Measurements from ENCODE around the gene BTBD16.

BTBD16 gene

GRCh38 chr10:122348512-122348911 is 77.4 kb downstream of the BTBD16 start:
- no peak overlapping the region for H3K4me2 ChIP-seq (ENCODE audit: low read length)
- TF ChIP-seq, protein P1, sequence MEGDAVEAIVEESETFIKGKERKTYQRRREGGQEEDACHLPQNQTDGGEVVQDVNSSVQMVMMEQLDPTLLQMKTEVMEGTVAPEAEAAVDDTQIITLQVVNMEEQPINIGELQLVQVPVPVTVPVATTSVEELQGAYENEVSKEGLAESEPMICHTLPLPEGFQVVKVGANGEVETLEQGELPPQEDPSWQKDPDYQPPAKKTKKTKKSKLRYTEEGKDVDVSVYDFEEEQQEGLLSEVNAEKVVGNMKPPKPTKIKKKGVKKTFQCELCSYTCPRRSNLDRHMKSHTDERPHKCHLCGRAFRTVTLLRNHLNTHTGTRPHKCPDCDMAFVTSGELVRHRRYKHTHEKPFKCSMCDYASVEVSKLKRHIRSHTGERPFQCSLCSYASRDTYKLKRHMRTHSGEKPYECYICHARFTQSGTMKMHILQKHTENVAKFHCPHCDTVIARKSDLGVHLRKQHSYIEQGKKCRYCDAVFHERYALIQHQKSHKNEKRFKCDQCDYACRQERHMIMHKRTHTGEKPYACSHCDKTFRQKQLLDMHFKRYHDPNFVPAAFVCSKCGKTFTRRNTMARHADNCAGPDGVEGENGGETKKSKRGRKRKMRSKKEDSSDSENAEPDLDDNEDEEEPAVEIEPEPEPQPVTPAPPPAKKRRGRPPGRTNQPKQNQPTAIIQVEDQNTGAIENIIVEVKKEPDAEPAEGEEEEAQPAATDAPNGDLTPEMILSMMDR (IDR thresholded peaks at IDR 0.05): no peak
- H3K36me3 ChIP-seq (ENCODE audit: control insufficient read depth, insufficient read depth, low read length): no peaks in the 10 kb centered on the region
- no peak overlapping the region for H3K9ac ChIP-seq
- H2AFZ ChIP-seq: no peak overlapping the region
- no peak overlapping the region for H3K4me3 ChIP-seq (ENCODE audit: low read depth, low read length)
- no peaks in the 10 kb centered on the region for H3K79me2 ChIP-seq
- no peaks in the 10 kb centered on the region for H3K4me1 ChIP-seq
- no peaks in the 10 kb centered on the region for H3K27me3 ChIP-seq (ENCODE audit: control insufficient read depth, insufficient read depth, low read length)
- H3K9me3 ChIP-seq (ENCODE audit: control insufficient read depth, low read length): no peaks in the 10 kb centered on the region
- H3K27ac ChIP-seq: no peak overlapping the region

GRCh38 chr10:122348935-122349361 is 77.9 kb downstream of the BTBD16 start:
- TF ChIP-seq, protein P1 (IDR thresholded peaks at IDR 0.05): no peak
- no peak overlapping the region for H3K4me3 ChIP-seq (ENCODE audit: low read depth, low read length)
- no peaks in the 10 kb centered on the region for H3K4me1 ChIP-seq
- H3K36me3 ChIP-seq (ENCODE audit: control insufficient read depth, insufficient read depth, low read length): no peaks in the 10 kb centered on the region
- H3K79me2 ChIP-seq: no peaks in the 10 kb centered on the region
- no peak overlapping the region for H3K27ac ChIP-seq
- no peaks in the 10 kb centered on the region for H3K9me3 ChIP-seq (ENCODE audit: control insufficient read depth, low read length)
- no peaks in the 10 kb centered on the region for H3K27me3 ChIP-seq (ENCODE audit: control insufficient read depth, insufficient read depth, low read length)
- no peak overlapping the region for H3K9ac ChIP-seq
- no peak overlapping the region for H3K4me2 ChIP-seq (ENCODE audit: low read length)
- H2AFZ ChIP-seq: no peak overlapping the region

DNA sequence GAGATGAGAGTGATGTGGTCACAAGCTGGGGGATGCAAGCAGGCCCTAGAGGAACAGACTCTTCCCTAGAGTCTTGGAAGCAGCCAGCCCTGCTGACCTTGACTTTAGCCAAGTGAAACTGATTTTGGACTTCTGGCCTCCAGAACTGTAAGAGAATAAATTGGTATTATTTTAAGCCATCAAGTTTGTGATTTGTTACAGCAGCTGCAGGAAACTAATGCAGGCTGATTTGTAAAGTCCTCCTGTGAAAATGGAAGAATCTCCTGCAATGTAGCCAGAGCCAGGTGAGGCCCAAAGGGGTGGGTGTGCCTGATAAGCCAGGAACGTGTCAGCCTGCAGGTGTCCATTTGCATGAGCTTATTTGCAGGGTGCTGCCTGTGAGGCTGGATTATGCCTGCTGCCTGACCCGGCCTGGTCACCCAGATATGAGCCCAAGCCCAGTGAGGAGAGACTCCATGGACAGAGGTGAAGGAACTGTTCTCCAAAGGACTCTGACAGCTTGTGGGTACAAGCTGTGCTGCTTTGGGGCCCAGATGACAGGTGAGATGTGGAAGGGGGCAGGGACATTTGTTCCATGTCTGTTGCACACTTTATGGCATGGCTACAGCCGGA is 78.8 kb downstream of the BTBD16 start:
- Histone ChIP-seq H3K36me3 (ENCODE audit: control insufficient read depth, insufficient read depth, low read length) (no peaks in the 10 kb centered on the region), H3K9me3 (ENCODE audit: control insufficient read depth, low read length) (no peaks in the 10 kb centered on the region), H2AFZ (no peak overlapping the region), H3K4me2 (ENCODE audit: low read length) (no peak overlapping the region), H3K27ac (no peak overlapping the region), H3K9ac (no peak overlapping the region), H3K79me2 (no peaks in the 10 kb centered on the region), H3K27me3 (ENCODE audit: control insufficient read depth, insufficient read depth, low read length) (no peaks in the 10 kb centered on the region), H3K4me1 (no peaks in the 10 kb centered on the region), H3K4me3 (ENCODE audit: low read depth, low read length) (no peak overlapping the region)
- TF ChIP-seq, protein P1 (IDR thresholded peaks at IDR 0.05): no peak

DNA sequence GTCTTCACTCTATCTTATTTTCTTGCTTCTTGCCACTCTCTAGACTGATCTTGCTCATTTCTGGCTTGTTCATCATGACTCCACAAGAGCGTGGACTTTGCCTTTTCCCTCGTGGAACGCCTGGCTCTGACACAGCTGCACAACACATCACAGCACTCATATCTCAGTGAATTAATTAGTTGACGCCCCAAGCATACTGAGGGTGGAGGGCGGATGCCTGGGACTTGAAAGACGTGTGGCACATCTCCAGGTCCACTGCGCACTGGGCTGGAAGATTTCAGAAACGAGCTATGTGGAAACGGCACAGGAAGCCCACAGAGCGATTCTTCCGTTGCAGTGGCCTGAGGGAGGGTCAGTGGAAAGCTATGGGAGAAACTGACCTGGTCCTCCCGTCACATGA is 79.8 kb downstream of the BTBD16 start:
- H3K4me3 ChIP-seq (ENCODE audit: low read depth, low read length): no peak overlapping the region

More for the DNA sequence above, 79.8 kb downstream of the BTBD16 start:
- H3K79me2 ChIP-seq: no peaks in the 10 kb centered on the region
- H3K36me3 ChIP-seq (ENCODE audit: control insufficient read depth, insufficient read depth, low read length): no peaks in the 10 kb centered on the region
- no peak overlapping the region for H2AFZ ChIP-seq
- H3K9ac ChIP-seq: no peak overlapping the region
- H3K27ac ChIP-seq: no peak overlapping the region
- TF ChIP-seq, protein P1 (IDR thresholded peaks at IDR 0.05): no peak
- H3K27me3 ChIP-seq (ENCODE audit: control insufficient read depth, insufficient read depth, low read length): no peaks in the 10 kb centered on the region
- H3K4me1 ChIP-seq: no peaks in the 10 kb centered on the region
- H3K9me3 ChIP-seq (ENCODE audit: control insufficient read depth, low read length): no peaks in the 10 kb centered on the region
- H3K4me2 ChIP-seq (ENCODE audit: low read length): no peak overlapping the region

Data from parathyroid adenoma (tissue), 2 donors.